Astrocyte (in vitro differentiated cells and primary cell): ENCODE data around the gene GPR15. TPM values are rescaled to one million over a fixed set of nuclear protein-coding genes. Genes with fewer than 3 reads are reported as not detected.
A peak's percentile ranks its signal among the peaks of the same experiment; 100 is the strongest.

ENCODE experiments used
- DNase-seq: peaks from one replicate; pipeline ENCODE4 v3.0.0-alpha.2; 2010; ENCODE audit warnings: low read depth
- FAIRE-seq: peaks from 2 replicates; lab custom pipeline; 2011; peaks lifted over from hg19 to GRCh38; lab: Jason Lieb, UNC
- H2AFZ ChIP-seq: 2 replicates; pipeline ENCODE4 v1.6.0; 2012; ENCODE audit warnings: low read depth, low read length, inconsistent platforms
- H3K27ac ChIP-seq: 2 replicates; pipeline ENCODE4 v1.5.1; 2011; ENCODE audit warnings: low read depth, low read length, inconsistent platforms
- H3K27me3 ChIP-seq: 2 replicates; pipeline ENCODE4 v1.6.0; 2011; ENCODE audit warnings: low read length, inconsistent platforms; ENCODE audit not compliant: insufficient read depth
- H3K36me3 ChIP-seq: 2 replicates; pipeline ENCODE4 v1.5.1; 2011; ENCODE audit warnings: low read length, inconsistent platforms; ENCODE audit not compliant: insufficient read depth
- H3K4me1 ChIP-seq: 2 replicates; pipeline ENCODE4 v1.5.1; 2011; ENCODE audit warnings: low read length, inconsistent platforms; ENCODE audit not compliant: insufficient read depth
- H3K4me2 ChIP-seq: 2 replicates; pipeline ENCODE4 v1.6.0; 2012; ENCODE audit warnings: low read length, inconsistent platforms
- H3K4me3 ChIP-seq: 2 replicates; pipeline ENCODE4 v1.5.1; 2011; ENCODE audit warnings: low read depth, mild to moderate bottlenecking, low read length, inconsistent platforms; ENCODE audit not compliant: insufficient read depth
- H3K79me2 ChIP-seq: 2 replicates; pipeline ENCODE4 v1.6.0; 2012; ENCODE audit warnings: mild to moderate bottlenecking, low read length, inconsistent platforms; ENCODE audit not compliant: insufficient read depth
- H3K9ac ChIP-seq: 2 replicates; pipeline ENCODE4 v1.6.0; 2012; ENCODE audit warnings: mild to moderate bottlenecking, low read length, inconsistent platforms
- H3K9me3 ChIP-seq: 2 replicates; pipeline ENCODE4 v1.5.1; 2012; ENCODE audit warnings: low read depth, mild to moderate bottlenecking, low read length, inconsistent platforms; ENCODE audit not compliant: insufficient read depth
- H4K20me1 ChIP-seq: 2 replicates; pipeline ENCODE4 v1.6.0; 2012; ENCODE audit warnings: low read length, inconsistent platforms; ENCODE audit not compliant: insufficient read depth
- H3K27ac Mint-ChIP-seq: one replicate; pipeline ENCODE4 v1.8.0; 2021; ENCODE audit warnings: mild to moderate bottlenecking, mixed read lengths; ENCODE audit not compliant: unreplicated experiment
- H3K27me3 Mint-ChIP-seq: one replicate; pipeline ENCODE4 v1.8.0; 2021; ENCODE audit warnings: low read depth, mixed read lengths; ENCODE audit not compliant: unreplicated experiment
- H3K36me3 Mint-ChIP-seq: one replicate; pipeline ENCODE4 v1.8.0; 2021; ENCODE audit warnings: low read depth, mixed read lengths; ENCODE audit not compliant: unreplicated experiment
- H3K4me1 Mint-ChIP-seq: one replicate; pipeline ENCODE4 v1.8.0; 2021; ENCODE audit warnings: low read depth, mixed read lengths; ENCODE audit not compliant: unreplicated experiment
- H3K4me3 Mint-ChIP-seq: one replicate; pipeline ENCODE4 v1.8.0; 2021; ENCODE audit warnings: mild to moderate bottlenecking, moderate library complexity, mixed read lengths; ENCODE audit not compliant: unreplicated experiment
- H3K9me3 Mint-ChIP-seq: one replicate; pipeline ENCODE4 v1.8.0; 2021; ENCODE audit warnings: mild to moderate bottlenecking, mixed read lengths; ENCODE audit not compliant: unreplicated experiment
- EZH2 ChIP-seq: IDR thresholded peaks from 2 replicates; pipeline ENCODE4 v1.6.1; 2012; ENCODE audit warnings: mild to moderate bottlenecking, low read length, inconsistent platforms; ENCODE audit not compliant: insufficient read depth
- total RNA-seq: library from RNA; stranded (reverse); gene quantifications from 2 replicates; pipeline ENCODE4 v1.2.1, GENCODE V29; 2021
- TF ChIP-seq, protein P1 (sequence below): IDR thresholded peaks from 2 replicates; pipeline ENCODE4 v1.5.1; 2011; ENCODE audit warnings: low read depth, mild to moderate bottlenecking, inconsistent platforms, low read length, moderate library complexity; ENCODE audit not compliant: insufficient read depth

Gene GPR15
- total RNA-seq, 1 donor from 2014 or later: not detected

DNA sequence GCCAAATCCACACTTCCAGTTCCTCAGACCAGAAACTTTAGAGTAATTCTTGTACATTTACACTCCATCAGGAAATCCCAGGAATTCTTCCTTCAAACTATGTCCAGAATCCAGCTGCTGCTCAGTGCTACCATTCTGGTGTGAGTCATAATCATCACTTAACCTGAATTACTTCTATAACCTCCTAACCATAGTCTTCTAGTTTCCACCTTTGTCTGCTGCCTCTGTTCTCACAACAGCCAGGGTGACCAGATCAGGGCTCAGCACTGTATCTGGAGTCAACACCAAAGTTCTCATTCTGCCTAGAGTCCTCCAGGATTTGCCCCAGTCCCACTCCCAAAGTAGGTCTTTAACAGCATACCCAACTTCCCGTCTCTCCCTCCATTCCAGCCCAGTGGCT lies 12.4 kb upstream of the GPR15 start:
- peaks cover 18% of the 10 kb centered on the region for H3K4me1 Mint-ChIP-seq
- Histone ChIP-seq H3K4me2 (peak overlapping the region; percentile 19), H3K79me2 (peaks cover 48% of the 10 kb centered on the region), H2AFZ (no peak overlapping the region), H4K20me1 (peaks cover 23% of the 10 kb centered on the region), H3K4me3 (no peak overlapping the region), H3K9me3 (no peaks in the 10 kb centered on the region), H3K36me3 (peaks cover 53% of the 10 kb centered on the region), H3K27me3 (no peaks in the 10 kb centered on the region), H3K27ac (no peak overlapping the region), H3K4me1 (peaks cover 18% of the 10 kb centered on the region), H3K9ac (no peak overlapping the region)
- no peak for TF ChIP-seq EZH2
- TF ChIP-seq, protein P1, sequence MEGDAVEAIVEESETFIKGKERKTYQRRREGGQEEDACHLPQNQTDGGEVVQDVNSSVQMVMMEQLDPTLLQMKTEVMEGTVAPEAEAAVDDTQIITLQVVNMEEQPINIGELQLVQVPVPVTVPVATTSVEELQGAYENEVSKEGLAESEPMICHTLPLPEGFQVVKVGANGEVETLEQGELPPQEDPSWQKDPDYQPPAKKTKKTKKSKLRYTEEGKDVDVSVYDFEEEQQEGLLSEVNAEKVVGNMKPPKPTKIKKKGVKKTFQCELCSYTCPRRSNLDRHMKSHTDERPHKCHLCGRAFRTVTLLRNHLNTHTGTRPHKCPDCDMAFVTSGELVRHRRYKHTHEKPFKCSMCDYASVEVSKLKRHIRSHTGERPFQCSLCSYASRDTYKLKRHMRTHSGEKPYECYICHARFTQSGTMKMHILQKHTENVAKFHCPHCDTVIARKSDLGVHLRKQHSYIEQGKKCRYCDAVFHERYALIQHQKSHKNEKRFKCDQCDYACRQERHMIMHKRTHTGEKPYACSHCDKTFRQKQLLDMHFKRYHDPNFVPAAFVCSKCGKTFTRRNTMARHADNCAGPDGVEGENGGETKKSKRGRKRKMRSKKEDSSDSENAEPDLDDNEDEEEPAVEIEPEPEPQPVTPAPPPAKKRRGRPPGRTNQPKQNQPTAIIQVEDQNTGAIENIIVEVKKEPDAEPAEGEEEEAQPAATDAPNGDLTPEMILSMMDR: no peak
- H3K4me3 Mint-ChIP-seq: no peak overlapping the region
- DNase-seq (peak; percentile 20), FAIRE-seq (no peak)
- H3K27ac Mint-ChIP-seq: peak overlapping the region; percentile 82
- H3K27me3 Mint-ChIP-seq: no peaks in the 10 kb centered on the region
- H3K9me3 Mint-ChIP-seq: no peaks in the 10 kb centered on the region
- H3K36me3 Mint-ChIP-seq: peaks cover 8% of the 10 kb centered on the region

DNA sequence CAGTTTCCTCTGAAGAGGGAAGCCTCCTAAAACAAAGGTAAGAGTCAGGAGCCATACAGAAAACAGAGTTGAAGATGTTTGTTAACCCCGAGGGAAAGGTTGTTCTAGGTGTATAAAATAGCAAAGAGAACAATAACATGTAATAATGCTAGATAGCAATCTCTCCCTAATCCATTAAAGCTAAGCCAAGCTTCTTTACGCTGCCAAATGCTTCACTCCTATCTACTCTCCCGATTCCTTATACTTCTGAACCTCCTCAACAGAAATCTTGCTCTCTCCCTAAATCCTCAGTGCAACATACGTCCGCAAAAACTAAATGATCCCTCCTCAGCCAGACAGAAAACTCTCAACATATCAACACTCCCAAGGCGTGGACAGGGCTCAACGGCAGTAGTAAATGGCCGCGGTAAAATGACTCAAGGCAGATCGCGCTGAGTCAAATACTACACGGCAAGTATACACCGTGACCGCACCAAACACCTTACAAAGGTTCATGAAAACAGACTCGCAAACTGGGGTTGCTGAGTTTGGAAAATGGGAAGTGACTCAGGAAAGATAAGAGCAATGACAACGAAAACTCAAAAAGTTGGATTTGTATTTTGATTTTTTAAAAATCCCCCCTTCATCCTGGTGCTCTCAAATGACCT lies 9.8 kb upstream of the GPR15 start:
- H3K4me2 ChIP-seq: peak overlapping the region; percentile 92
- peaks cover 18% of the 10 kb centered on the region for H3K4me1 ChIP-seq
- peaks cover 8% of the 10 kb centered on the region for H3K36me3 Mint-ChIP-seq
- peaks cover 48% of the 10 kb centered on the region for H3K79me2 ChIP-seq
- peak overlapping the region; percentile 93 for H3K4me3 Mint-ChIP-seq
- DNase-seq: peak; percentile 68
- peak overlapping the region; percentile 64 for H3K27ac Mint-ChIP-seq
- peak overlapping the region; percentile 95 for H3K27ac ChIP-seq
- H3K4me3 ChIP-seq: peak overlapping the region; percentile 85
- peaks cover 18% of the 10 kb centered on the region for H3K4me1 Mint-ChIP-seq
- peak overlapping the region; percentile 70 for H2AFZ ChIP-seq
- H3K9me3 ChIP-seq: no peaks in the 10 kb centered on the region
- peak; percentile 69 for FAIRE-seq
- no peaks in the 10 kb centered on the region for H3K27me3 ChIP-seq
- peaks cover 30% of the 10 kb centered on the region for H3K36me3 ChIP-seq
- no peaks in the 10 kb centered on the region for H3K27me3 Mint-ChIP-seq
- peak overlapping the region; percentile 90 for H3K9ac ChIP-seq
- H3K9me3 Mint-ChIP-seq: no peaks in the 10 kb centered on the region
- H4K20me1 ChIP-seq: peaks cover 23% of the 10 kb centered on the region
- TF ChIP-seq, protein P1: no peak
- no peak for TF ChIP-seq EZH2
